Raji (cell line): Measurements from ENCODE around the gene ZNF19.
A peak's percentile ranks its signal among the peaks of the same experiment; 100 is the strongest.

Experiments
- POLR2A ChIP-seq: IDR thresholded peaks from 2 replicates; pipeline ENCODE4 v1.6.1; 2011; ENCODE audit warnings: low read depth, low read length, control low read depth; ENCODE audit not compliant: insufficient read depth

Gene ZNF19

DNA sequence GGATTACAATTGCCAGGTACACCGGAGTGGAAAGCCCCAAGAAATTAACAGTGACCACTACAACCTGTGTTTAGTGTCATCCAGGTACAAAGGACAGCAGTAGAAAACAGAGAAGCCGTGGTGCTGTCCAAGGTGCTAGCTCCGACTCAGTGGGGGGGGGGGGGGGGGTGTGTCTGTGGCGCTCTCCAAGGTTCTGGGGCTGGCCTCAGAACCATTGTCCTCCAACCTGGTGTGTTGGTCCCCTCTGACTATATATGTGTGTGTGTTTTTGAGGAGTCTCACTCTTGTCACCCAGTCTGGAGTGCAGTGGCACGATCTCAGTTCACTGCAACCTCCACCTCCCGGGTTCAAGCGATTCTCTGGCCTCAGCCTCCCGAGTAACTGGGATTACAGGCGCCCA is 21.3 kb downstream of the ZNF19 start:
- no peak for TF ChIP-seq POLR2A

DNA sequence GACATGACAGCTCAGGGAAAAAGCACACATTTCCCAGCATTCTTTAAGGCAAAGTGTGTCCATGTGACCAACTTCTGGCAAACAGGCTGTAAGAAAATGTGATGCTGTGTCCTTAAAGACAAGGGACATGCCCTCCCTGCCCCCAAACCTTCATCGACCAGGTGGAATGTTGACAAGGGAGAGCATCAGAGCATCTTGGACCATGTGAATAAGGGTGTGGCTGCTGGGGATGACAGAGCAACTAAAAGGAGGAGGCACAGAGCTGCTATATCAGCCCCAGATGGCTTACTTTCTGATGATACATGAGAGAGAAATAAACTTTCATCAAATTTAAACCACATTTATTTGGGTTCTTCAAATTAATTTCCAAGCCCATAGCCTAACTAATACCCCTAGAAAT is 24.9 kb downstream of the ZNF19 start:
- no peak for TF ChIP-seq POLR2A

DNA sequence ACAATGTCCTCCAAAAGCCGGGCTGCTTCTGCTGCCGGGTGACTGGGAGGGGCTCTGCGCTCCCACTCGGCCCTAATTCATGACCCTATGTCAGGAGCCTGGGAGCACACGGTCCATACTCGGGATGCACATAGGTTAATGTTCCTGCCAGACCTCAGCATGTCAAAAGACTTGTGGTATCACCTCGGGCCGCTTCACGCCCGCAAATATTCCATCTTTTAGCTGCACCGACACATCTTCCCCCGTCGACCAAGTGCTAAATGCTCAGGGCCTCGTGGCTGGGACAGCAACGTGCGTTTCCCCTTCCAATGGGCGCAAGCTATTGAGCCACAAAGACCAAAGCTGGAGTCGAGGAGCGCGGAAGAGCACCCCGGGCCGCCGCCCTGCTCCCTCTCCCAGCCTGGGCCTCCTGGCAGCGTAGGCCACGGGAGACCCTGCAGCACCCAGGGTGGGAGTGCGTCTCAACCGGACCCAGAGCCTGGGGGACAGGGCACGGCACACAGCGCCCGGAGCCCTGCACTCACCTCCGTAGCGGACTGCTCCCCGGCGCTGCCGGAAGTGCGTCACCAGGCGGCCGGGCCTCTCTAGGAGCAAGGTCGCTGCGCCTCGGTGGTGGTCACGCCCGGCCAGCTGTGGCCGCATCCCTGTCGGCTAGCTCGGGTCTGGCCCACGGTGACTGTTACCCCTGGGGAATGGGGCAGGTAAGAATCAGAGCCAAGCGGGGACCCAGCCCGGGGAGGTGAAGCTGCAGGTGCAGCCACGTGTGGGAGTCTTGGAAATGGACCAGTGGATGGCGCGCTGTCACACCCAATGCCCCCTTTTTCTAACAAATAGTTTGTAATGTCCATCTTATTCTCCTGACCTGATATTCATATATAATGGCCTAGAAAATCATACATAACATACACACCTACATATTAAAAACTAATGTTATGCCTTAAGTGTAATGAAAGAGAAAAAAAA is 27.2 kb downstream of the ZNF19 start, which contains the start of gene ZNF23:
TSS of gene ZNF23 (minus strand) at position 562 of the 963 bp plus-strand sequence. CDS start 5,451 bp downstream, outside the sequence.
- peak; percentile 98 for TF ChIP-seq POLR2A

DNA sequence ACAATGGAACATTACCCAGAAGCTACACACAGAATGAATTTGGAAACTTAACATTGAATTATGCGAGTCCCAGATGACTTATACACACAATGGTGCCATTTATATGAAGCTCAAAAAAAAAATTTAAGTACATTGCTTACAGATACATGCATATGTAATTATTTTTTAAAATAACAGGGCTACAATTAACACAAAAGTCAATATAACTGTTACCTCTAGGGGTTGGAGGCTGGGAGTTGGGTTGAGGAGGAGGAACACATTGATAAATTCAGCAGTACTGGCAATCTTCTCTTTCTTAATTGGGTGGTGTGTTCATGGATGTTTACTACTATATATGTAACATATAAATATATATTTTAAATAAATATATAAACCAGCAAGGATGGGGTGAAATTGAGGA is 28.2 kb downstream of the ZNF19 start:
- no peak for TF ChIP-seq POLR2A

DNA sequence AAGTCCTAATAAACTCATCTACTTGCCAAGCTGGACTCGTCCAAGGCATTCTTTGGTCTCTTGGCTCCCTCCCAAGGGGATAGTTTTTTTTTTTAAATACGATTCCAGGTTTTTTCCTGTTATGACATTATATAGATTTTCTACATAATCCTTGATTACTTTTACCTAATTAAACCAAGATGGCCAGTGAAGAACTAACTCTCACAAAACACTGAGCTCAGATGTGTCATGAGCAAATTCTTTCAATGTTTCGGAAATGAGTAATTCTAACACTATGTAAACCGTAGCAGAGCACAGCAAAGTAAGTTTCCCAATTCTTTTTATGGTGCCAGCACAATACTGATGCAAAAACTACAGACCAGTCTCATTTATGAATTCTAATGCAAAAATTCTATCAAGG is 28.9 kb downstream of the ZNF19 start:
- TF ChIP-seq POLR2A: no peak

DNA sequence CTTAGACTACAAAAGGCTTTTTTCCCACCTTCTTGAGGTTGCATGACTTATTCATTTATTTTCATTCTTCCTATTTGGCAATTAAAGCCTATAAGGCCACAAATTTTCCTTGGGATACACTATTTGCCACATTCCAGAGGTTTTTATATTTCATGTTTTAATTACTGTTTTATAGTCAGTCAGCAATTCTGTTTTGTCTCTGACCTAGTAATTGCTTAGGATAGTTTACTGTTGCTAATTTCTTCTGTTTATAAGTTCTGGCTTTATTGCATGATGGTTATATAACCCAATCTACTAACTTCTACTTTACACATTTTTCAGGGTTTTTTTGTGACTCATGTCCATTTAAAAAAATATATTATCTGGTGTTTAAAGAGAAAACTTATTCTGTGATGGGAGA is 29.6 kb downstream of the ZNF19 start:
- TF ChIP-seq POLR2A: no peak

DNA sequence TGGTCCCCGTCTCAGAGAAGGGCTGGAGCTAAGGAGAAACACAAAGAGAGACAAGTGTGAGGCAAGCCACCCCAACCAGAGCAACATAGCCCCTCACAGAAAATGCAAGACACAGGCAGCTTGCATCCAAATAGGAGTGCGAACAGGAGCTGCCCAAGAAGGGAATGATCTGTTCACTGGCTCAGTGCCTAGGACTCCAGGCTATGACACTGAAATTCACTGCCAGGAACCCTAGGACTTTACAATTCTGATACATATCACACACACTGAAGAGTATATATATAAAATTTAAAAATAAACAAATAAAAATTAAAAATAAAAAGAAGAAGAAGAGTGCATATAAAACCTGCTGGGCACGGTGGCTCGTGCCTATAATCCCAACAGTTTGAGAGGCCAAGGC is 32.3 kb downstream of the ZNF19 start:
- no peak for TF ChIP-seq POLR2A

DNA sequence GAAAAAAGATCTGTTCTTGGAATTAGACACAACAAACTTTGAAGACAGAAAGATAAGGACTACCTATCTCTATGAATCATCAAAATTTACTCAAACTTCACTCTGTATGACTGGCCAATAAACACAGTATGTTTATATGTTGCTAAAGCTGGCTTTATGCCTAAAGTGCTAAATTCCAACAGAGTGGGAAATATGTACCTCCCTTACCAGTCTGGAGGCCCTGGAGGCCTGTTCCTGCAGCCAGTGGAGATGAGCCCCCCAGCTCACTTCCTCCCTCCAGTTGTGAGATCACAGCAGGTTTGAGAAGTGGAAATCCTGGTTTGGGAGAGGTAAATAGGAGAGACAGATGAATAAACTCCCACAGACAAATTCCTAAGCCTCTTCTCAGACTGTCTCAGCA is 36.1 kb downstream of the ZNF19 start:
- no peak for TF ChIP-seq POLR2A

DNA sequence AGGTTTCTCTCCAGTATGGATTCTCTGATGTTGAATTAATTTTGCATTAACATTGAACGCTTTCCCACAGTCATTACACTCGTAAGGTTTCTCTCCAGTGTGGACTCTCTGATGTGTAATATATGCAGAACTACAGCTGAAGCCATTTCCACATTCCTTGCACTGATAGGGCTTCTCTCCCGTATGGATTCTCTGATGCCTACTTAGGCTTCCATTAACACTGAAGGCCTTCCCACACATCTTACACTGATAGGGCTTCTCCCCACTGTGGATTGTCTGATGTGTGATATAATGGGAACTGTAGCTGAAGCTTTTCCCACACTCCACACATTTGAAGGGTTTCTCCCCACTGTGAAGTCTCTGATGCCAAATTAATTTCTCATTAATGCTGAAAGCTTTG is 40.1 kb downstream of the ZNF19 start:
- no peak for TF ChIP-seq POLR2A

DNA sequence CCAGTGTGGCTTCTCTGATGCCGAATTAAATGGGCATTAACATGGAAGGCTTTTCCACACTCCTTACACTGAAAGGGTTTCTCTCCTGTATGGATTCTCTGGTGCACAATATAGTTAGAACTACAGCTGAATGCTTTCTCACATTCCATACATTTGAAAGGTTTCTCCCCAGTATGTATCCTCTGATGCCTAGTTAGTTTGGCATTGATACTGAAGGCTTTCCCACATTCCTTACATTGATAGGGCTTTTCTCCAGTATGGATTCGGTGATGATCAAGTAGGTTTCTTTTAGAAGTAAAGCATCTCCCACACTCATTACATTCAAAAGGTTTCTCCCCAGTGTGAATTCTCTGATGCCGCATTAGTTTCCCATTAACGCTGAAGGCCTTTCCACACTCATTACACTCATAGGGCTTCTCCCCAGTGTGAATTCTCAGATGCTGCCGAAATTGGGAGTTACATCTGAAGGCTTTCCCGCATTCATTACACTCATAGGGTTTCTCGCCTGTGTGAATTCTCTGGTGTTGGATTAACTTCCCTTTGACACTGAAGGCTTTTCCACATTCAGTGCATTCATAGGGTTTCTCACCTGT is 40.8 kb downstream of the ZNF19 start:
- no peak for TF ChIP-seq POLR2A

DNA sequence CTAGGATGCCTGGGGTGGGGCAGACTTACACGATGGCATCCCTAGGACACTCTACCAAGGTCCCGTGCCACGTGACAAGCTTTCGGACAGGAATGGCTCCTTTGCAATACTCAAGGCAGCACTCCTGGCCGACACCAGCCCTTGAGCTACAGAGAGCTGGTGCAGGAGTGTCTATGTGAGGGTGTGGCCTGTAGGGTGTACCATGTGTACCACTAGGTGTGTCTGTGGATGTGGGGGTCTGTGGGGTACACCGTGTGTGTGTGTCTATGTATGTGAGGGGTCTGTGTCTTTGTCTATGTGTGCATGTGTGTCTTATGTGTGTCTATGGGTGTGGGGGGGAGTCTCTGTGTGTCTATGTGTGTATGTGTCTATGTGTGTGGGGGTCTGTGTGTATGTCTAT is 45.4 kb downstream of the ZNF19 start:
- TF ChIP-seq POLR2A: no peak

DNA sequence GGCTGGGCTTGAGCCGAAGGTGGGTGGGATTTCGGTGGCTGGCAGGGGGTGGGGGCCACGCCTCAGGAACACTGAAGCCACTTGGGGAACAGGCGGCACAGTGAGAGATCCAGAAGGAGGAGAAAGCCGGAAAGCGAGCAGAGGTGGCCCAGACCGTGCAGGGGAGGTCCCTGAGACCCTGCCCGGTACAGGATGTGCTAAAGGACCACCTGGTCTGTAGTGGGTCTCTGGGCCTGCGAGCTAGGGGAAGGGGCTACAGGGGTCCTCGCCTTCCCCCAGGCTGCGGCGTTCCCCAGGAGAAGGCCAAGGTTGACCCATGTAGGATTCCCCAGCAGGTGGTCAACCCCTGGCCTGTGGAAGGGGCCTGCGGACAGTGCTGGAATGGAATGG is 47.1 kb downstream of the ZNF19 start, which contains the start of gene TLE7:
TSS of gene TLE7 (minus strand) at position 4 of the 390 bp plus-strand sequence. CDS start 8,730 bp downstream, outside the sequence.
- TF ChIP-seq POLR2A: no peak

DNA sequence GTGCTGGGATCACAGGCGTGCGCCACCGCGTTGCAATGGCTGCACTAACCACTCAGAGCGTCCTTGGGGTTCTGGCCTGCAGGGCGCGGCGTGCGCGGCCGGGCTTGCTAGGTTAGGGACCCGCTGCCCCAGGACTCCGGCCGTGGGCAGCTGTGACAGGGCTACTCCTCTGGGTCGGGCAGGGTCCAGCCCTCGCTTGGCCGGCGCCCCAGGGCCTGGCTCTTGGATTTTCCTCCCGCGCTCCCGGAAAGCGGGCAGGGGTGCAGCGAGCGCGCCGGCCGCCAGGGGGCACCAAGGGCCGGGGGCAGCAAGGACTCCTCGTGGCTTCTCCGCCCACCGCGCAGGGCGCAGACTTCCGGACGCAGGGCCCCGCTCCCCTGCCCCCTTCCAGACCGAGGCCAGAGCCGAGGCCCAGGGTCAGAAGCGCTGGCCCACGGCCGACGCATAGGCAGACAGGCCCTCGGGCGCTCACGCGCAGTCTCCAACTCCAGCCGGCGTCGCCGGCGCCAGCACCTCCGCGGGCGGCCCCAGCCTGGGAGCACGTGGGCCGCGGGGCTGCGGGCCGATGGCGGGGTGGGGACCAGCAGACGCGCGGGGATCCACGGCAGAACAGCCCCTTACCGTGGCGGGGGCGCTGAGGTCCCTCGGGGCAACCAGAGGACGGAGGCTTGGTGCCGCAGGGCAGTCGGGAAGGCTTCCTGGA is 47.6 kb downstream of the ZNF19 start:
- TF ChIP-seq POLR2A: no peak

DNA sequence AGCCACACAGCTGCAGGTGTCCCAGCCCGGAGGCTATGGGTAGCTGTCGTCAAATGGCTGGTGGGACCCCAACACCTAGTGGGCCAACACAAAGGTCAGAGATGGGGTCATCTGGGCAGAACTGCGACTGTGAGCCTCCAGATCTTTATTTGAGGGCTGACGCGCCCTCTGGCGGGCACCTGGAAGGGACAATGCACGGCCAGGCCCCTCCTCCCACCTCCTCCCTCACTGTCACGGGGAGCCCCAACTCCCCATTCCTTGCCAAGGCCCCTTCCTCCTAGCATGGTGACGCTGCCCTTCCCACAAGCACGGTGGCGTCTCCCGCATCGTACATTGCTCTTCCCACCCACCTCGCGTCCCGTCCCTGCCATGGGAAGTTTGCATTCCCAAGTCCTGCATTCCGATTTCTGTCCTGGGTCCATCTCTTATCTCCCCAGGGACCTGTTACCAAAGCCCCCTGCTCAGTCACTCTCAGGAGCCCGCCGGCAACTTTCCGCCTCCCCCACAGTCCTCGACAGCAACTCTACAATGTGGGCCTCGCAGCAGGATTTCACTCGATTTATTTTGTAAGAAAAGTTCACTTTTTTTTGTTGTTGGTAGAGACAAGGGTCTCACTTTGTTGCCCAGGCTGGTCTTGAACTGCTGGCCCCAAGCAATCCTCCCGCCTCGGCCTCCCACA is 48.3 kb downstream of the ZNF19 start:
- TF ChIP-seq POLR2A: no peak

DNA sequence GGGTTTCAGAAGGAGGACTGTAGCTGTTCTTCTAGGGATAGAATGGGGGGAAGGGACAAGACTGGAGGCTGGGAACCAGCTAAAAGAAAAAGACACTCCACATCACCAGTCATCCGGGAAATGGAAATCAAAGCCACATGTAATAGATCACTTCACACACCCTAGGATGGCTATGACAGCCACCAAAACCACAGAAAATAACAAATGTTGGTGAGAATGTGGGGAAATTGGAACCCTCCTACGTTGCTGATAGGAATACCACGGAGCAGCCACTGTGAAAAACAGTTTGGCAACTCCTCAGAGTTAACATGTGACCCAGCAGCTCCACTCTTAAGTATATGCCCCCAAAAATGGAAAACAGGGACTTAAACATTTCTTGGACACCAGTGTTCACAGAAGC is 49.6 kb downstream of the ZNF19 start:
- TF ChIP-seq POLR2A: no peak

DNA sequence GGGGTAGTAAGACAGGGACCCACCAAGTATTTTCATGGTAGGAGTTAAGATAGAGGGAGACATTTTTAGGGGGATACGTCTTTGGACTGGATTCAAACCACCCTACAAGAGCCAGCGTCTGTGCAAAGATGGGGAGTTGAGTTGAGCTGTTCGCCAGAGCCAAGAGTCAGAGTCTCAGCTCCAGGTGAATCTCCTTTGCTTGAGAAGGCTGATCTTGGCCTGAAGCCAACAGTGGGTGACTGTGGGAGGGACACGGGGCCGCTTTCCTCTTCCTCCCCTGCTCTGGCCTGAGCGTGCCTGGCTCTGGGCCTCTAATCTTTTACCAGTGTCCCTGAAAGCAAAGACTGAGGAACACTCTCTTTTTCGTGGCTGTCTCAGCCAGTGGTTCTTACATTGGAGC is 52.7 kb downstream of the ZNF19 start:
- TF ChIP-seq POLR2A: no peak

DNA sequence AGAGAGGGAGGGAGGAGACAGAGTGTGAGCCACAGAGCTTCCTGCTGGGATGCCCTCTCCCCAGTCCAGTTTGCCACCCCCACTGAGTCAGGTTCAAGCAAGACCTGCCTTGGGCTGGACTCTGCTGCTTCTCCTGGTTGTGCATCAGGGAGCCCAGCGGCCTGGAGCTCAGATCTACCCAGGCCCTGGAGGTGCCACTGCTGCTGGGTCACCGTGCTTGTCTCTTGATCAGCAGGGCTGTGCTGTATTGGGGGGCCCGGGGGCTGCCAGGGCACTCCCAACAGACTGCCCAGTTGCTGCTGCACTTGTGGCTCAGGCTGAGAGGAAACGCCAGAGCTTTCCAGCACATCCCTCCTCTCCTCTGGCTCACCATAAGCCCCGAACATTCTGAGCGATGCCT is 56.2 kb downstream of the ZNF19 start:
- TF ChIP-seq POLR2A: no peak
